ENCODE results near the gene C4orf33. TPM values are rescaled to one million over a fixed set of nuclear protein-coding genes. Genes with fewer than 3 reads are reported as not detected.
A peak's percentile ranks its signal among the peaks of the same experiment; 100 is the strongest.

Gene C4orf33
- total RNA-seq, 1 experiment from 2014 or later: 8.6 TPM

GRCh38 chr4:129140521-129140920, 44.6 kb downstream of the C4orf33 start:
- Histone ChIP-seq H3K4me3 (replicated peaks in 1 of 2; ENCODE audit: low read depth in 1 of 2, low read length in 2 of 2) (no peak overlapping the region), H3K9ac (ENCODE audit: low read length) (no peak overlapping the region), H3K27me3 (ENCODE audit: insufficient read depth, low read length) (no peaks in the 10 kb centered on the region), H3K9me3 (ENCODE audit: control insufficient read depth in 1 of 2, insufficient read depth in 1 of 2, low read depth in 1 of 2, low read length in 2 of 2) (no peaks in the 10 kb centered on the region), H3K27ac (ENCODE audit: low read depth, low read length) (no peak overlapping the region), H3K4me1 (ENCODE audit: control insufficient read depth in 1 of 2, insufficient read depth in 2 of 2, low read length in 2 of 2) (no peaks in the 10 kb centered on the region), H4K20me1 (ENCODE audit: insufficient read depth) (no peaks in the 10 kb centered on the region), H3K9me2 (ENCODE audit: insufficient read depth) (no peaks in the 10 kb centered on the region), H2AFZ (ENCODE audit: low read depth, low read length, poor library complexity, severe bottlenecking) (no peak overlapping the region), H3K79me2 (ENCODE audit: insufficient read depth, low read length) (no peaks in the 10 kb centered on the region), H3K36me3 (ENCODE audit: control insufficient read depth in 1 of 2, insufficient read depth in 2 of 2, low read length in 2 of 2) (no peaks in the 10 kb centered on the region), H3K4me2 (ENCODE audit: low read length) (no peak overlapping the region)
- ChIA-PET RAD21 (ENCODE audit: low non-redundant PET in 1 of 2, low total read pairs in 2 of 2, uncharacterized antibody in 2 of 2, unreplicated experiment in 2 of 2) (no interaction called here), POLR2A (no interaction called here), CTCF (no interaction called here)
- no peak for ATAC-seq
- intact Hi-C loops (cut with micrococcal nuclease): no loop called here
- TF ChIP-seq RAD21 (IDR thresholded peaks at IDR 0.05; ENCODE audit: low read depth) (peak; percentile 38), REST (IDR thresholded peaks at IDR 0.05; ENCODE audit: low read depth) (no peak)
- TF ChIP-seq, protein P1, sequence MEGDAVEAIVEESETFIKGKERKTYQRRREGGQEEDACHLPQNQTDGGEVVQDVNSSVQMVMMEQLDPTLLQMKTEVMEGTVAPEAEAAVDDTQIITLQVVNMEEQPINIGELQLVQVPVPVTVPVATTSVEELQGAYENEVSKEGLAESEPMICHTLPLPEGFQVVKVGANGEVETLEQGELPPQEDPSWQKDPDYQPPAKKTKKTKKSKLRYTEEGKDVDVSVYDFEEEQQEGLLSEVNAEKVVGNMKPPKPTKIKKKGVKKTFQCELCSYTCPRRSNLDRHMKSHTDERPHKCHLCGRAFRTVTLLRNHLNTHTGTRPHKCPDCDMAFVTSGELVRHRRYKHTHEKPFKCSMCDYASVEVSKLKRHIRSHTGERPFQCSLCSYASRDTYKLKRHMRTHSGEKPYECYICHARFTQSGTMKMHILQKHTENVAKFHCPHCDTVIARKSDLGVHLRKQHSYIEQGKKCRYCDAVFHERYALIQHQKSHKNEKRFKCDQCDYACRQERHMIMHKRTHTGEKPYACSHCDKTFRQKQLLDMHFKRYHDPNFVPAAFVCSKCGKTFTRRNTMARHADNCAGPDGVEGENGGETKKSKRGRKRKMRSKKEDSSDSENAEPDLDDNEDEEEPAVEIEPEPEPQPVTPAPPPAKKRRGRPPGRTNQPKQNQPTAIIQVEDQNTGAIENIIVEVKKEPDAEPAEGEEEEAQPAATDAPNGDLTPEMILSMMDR (IDR thresholded peaks at IDR 0.05 in 2 of 3, conservative IDR thresholded peaks at IDR 0.05 in 1 of 3; ENCODE audit: borderline replicate concordance in 1 of 3, insufficient read depth in 1 of 3, low read depth in 2 of 3, low read length in 2 of 3): peak in 1 of 3 experiments; percentile 23; a peak in 1 of 6 replicates
- no peak for DNase-seq (ENCODE audit: low read depth, low spot score)
- BruUV-seq (replicated peaks): no TSS peak
